DOHH2 (cell line): ENCODE measurements around the gene NUBP2.

Experiments used
- H3F3A ChIP-seq: fragments of 200-600 bp; sonication (generic), shearing (Covaris generic); 2 replicates; pipeline ENCODE4 v1.6.0; 2016; ENCODE audit warnings: antibody characterized with exemption, mild to moderate bottlenecking; ENCODE audit not compliant: control insufficient read depth, insufficient read depth
- H3K27ac ChIP-seq: fragments of 200-600 bp; sonication (generic); 2 replicates; pipeline ENCODE4 v1.5.1; 2014; ENCODE audit warnings: low read depth, mild to moderate bottlenecking, low read length, moderate library complexity
- H3K27me3 ChIP-seq: fragments of 200-600 bp; sonication (generic); 2 replicates; pipeline ENCODE4 v1.6.1; 2014; ENCODE audit warnings: mild to moderate bottlenecking, low read length, mixed read lengths; ENCODE audit not compliant: control insufficient read depth
- H3K36me3 ChIP-seq: fragments of 200-600 bp; sonication (generic); 2 replicates; pipeline ENCODE4 v1.6.1; 2014; ENCODE audit warnings: mild to moderate bottlenecking, low read length, moderate library complexity, mixed read lengths; ENCODE audit not compliant: control insufficient read depth
- H3K4me1 ChIP-seq: fragments of 200-600 bp; sonication (generic); 2 replicates; pipeline ENCODE4 v1.6.1; 2014; ENCODE audit warnings: mild to moderate bottlenecking, low read length, mixed read lengths; ENCODE audit not compliant: control insufficient read depth
- H3K4me2 ChIP-seq: fragments of 200-600 bp; sonication (generic); 2 replicates; pipeline ENCODE4 v1.6.0; 2014; ENCODE audit warnings: mild to moderate bottlenecking, low read length, moderate library complexity
- H3K4me3 ChIP-seq: fragments of 200-600 bp; sonication (generic); 2 replicates; pipeline ENCODE4 v1.5.1; 2014; ENCODE audit warnings: mild to moderate bottlenecking, low read length, mixed read lengths
- H3K79me2 ChIP-seq: fragments of 200-600 bp; sonication (generic); 2 replicates; pipeline ENCODE4 v1.6.1; 2014; ENCODE audit warnings: mild to moderate bottlenecking, low read length, mixed read lengths; ENCODE audit not compliant: control insufficient read depth
- H3K9me2 ChIP-seq: fragments of 200-600 bp; sonication (generic); replicated peaks from 2 replicates; pipeline ENCODE4 v1.6.1; 2014; ENCODE audit warnings: mild to moderate bottlenecking, low read length, mixed read lengths; ENCODE audit not compliant: control insufficient read depth
- H3K9me3 ChIP-seq: fragments of 200-600 bp; sonication (generic); 2 replicates; pipeline ENCODE4 v1.6.1; 2014; ENCODE audit warnings: antibody characterized with exemption, low read length, mixed read lengths; ENCODE audit not compliant: control insufficient read depth, insufficient read depth
- H4K20me1 ChIP-seq: fragments of 200-600 bp; sonication (generic); 2 replicates; pipeline ENCODE4 v1.6.0; 2014; ENCODE audit warnings: low read depth, mild to moderate bottlenecking, antibody characterized with exemption, low read length, moderate library complexity; ENCODE audit not compliant: control insufficient read depth, insufficient read depth
- CTCF ChIP-seq: fragments of 200-600 bp; sonication (generic); IDR thresholded peaks from one replicate; pipeline ENCODE4 v1.5.1; 2014; ENCODE audit warnings: antibody characterized with exemption, mild to moderate bottlenecking, low read depth, low read length; ENCODE audit not compliant: poor library complexity, severe bottlenecking
- EZH2phosphoT487 ChIP-seq: fragments of 200-600 bp; sonication (generic); IDR thresholded peaks from 2 replicates; pipeline ENCODE4 v1.6.1; 2017; ENCODE audit warnings: borderline replicate concordance, mild to moderate bottlenecking, antibody characterized with exemption, low read length, moderate library complexity, mixed read lengths

NUBP2 gene

GRCh38 chr16:1818204-1818872, 35.6 kb downstream of the NUBP2 start:
- Histone ChIP-seq H3K4me1 (no peaks in the 10 kb centered on the region), H4K20me1 (no peaks in the 10 kb centered on the region), H3K27me3 (no peaks in the 10 kb centered on the region), H3K27ac (no peak overlapping the region), H3K79me2 (no peaks in the 10 kb centered on the region), H3K4me2 (no peak overlapping the region), H3F3A (no peaks in the 10 kb centered on the region), H3K36me3 (no peaks in the 10 kb centered on the region), H3K9me2 (no peaks in the 10 kb centered on the region), H3K9me3 (no peaks in the 10 kb centered on the region), H3K4me3 (no peak overlapping the region)
- no peak for TF ChIP-seq CTCF
- no peak for TF ChIP-seq EZH2phosphoT487

DNA sequence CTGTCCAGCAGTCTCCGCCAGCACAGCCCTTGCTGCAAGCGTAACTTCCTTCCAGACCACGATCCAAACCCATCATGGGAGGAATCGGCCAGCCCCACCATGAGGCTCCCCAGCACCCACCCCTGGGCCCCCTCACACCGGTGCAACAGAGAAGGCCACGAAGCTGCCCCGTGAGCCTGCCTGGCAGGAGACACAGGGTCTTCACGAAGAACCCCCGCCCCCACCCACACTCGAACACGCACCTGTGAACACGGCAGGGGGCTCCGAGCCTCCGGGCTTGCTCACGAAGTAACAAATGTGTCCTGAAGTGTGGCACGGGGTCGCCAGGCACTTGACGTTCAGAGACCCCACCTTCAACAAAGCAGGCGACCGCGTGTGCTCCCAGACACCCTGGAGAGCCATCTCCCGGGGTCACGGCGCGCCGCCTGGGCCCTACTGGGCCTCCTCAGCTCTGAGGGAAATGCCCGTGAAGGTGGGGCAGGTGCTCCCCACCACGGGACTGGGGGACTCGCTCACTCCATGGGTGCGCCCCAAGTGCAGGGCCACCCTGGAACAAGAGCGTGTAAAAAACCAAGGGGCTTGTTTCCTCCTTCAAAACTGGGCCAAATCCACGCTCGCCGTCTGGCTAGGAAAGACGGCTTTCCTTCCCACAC, 36.2 kb downstream of the NUBP2 start:
- no peaks in the 10 kb centered on the region for H3K36me3 ChIP-seq
- no peak overlapping the region for H3K4me2 ChIP-seq
- H3K4me1 ChIP-seq = no peaks in the 10 kb centered on the region
- no peaks in the 10 kb centered on the region for H3K9me3 ChIP-seq
- H3K27me3 ChIP-seq = no peaks in the 10 kb centered on the region
- no peaks in the 10 kb centered on the region for H3K9me2 ChIP-seq
- H3K27ac ChIP-seq = no peak overlapping the region
- H4K20me1 ChIP-seq = no peaks in the 10 kb centered on the region
- no peak overlapping the region for H3K4me3 ChIP-seq
- H3F3A ChIP-seq = 0 out of 2 replicates have a peak, but pooled peaks cover under 1% of the 10 kb centered on the region
- TF ChIP-seq EZH2phosphoT487 (no peak), CTCF (no peak)
- H3K79me2 ChIP-seq = no peaks in the 10 kb centered on the region

- Histone ChIP-seq H3K4me2 (no peak overlapping the region), H3K36me3 (no peaks in the 10 kb centered on the region), H3K27ac (no peak overlapping the region), H3K4me1 (no peaks in the 10 kb centered on the region), H3K4me3 (no peak overlapping the region), H3F3A (0 out of 2 replicates have a peak, but pooled peaks cover 5% of the 10 kb centered on the region), H3K79me2 (no peaks in the 10 kb centered on the region), H3K9me3 (no peaks in the 10 kb centered on the region), H3K27me3 (no peaks in the 10 kb centered on the region), H3K9me2 (no peaks in the 10 kb centered on the region), H4K20me1 (no peaks in the 10 kb centered on the region)
- TF ChIP-seq CTCF (no peak), EZH2phosphoT487 (no peak)
These were observed 36.9 kb downstream of the NUBP2 start for GRCh38 chr16:1819611-1820010.
